Measurements from ENCODE around the gene GSS. TPM values are rescaled to one million over a fixed set of nuclear protein-coding genes. Genes with fewer than 3 reads are reported as not detected.
A peak's percentile ranks its signal among the peaks of the same experiment; 100 is the strongest.

Gene GSS
- total and polyA plus RNA-seq, 2 of the 8 experiments (the other 6 are each of a cell fraction or from before 2014, with no cell fraction given) = 34.6 to 43.2 TPM

DNA sequence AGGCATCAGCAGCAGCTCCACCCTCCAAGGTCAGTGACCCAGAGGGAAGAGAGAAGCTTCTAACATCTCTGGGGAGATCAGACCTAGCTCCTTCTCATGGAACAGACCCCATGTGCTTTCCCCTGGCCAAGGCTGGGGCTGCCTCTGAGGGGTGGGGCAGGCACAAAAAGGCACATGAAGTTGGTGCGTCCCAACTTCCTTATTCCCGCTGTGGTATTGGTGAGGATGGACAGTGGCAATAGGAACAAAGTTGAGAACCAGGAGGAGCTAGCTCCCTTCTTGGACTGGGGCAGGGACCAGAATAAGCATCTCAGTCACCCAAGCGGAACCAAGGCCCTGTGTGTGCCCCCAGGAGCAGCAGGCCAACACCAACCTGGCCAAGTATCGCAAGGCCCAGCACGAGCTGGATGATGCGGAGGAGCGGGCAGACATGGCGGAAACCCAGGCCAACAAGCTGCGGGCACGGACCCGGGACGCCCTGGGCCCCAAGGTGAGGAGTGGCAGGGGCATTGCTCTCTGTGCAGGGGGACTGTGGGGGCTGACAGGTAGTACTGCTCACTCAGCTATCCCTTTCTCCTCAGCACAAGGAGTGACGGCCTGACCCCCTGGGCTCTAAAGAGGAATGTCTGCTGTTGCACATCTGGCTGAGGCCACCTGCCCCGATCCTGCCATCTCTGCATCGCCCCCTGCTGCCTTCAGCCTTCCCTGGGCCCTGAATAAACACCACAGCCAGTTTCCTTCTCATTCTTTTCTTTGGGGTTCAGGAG is 46.2 kb upstream of the GSS start (continued):
- TF ChIP-seq YY1 (IDR thresholded peaks at IDR 0.05; ENCODE audit: low read depth, low read length) = 0 out of 2 replicates have a peak, but pooled peaks have one; percentile 13
- peak; percentile 41; the same call in 1 of the 2 replicates for TF ChIP-seq TEAD4 (IDR thresholded peaks at IDR 0.05; ENCODE audit: low read depth, low read length)
- no peak for TF ChIP-seq ZNF274 (IDR thresholded peaks at IDR 0.05; ENCODE audit: borderline replicate concordance, extremely low read depth, low read length)
- no peak for TF ChIP-seq CTBP2 (IDR thresholded peaks at IDR 0.05; ENCODE audit: borderline replicate concordance, insufficient read depth, insufficient read length, low read length)
- TF ChIP-seq TAF1 (IDR thresholded peaks at IDR 0.05; ENCODE audit: low read depth, low read length) = no peak
- TF ChIP-seq, protein P1, sequence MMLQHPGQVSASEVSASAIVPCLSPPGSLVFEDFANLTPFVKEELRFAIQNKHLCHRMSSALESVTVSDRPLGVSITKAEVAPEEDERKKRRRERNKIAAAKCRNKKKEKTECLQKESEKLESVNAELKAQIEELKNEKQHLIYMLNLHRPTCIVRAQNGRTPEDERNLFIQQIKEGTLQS (IDR thresholded peaks at IDR 0.05; ENCODE audit: insufficient read depth, low read depth, low read length) = no peak
- TF ChIP-seq JUN (IDR thresholded peaks at IDR 0.05; ENCODE audit: low read depth, low read length) = no peak
- TF ChIP-seq, protein P2, sequence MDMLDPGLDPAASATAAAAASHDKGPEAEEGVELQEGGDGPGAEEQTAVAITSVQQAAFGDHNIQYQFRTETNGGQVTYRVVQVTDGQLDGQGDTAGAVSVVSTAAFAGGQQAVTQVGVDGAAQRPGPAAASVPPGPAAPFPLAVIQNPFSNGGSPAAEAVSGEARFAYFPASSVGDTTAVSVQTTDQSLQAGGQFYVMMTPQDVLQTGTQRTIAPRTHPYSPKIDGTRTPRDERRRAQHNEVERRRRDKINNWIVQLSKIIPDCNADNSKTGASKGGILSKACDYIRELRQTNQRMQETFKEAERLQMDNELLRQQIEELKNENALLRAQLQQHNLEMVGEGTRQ (IDR thresholded peaks at IDR 0.05; ENCODE audit: low read length) = no peak
- TF ChIP-seq GTF2F1 (IDR thresholded peaks at IDR 0.05; ENCODE audit: borderline replicate concordance, low read depth, low read length) = no peak
- no peak for TF ChIP-seq ASH2L (IDR thresholded peaks at IDR 0.05; ENCODE audit: low read length)
- no peak for TF ChIP-seq EZH2 (IDR thresholded peaks at IDR 0.05; ENCODE audit: low read depth, low read length, severe bottlenecking)
- TF ChIP-seq PHF8 (conservative IDR thresholded peaks at IDR 0.05; ENCODE audit: low read depth, low read length) = no peak
- TF ChIP-seq EP300 (IDR thresholded peaks at IDR 0.05; ENCODE audit: borderline replicate concordance in 1 of 2, low read depth in 2 of 2, low read length in 2 of 2) = no peak
- TF ChIP-seq TCF12 (IDR thresholded peaks at IDR 0.05; ENCODE audit: low read depth, low read length) = peak; percentile 75; the same call in 1 of the 2 replicates
- TF ChIP-seq SIX5 (IDR thresholded peaks at IDR 0.05; ENCODE audit: low read depth, low read length) = no peak
- no peak for TF ChIP-seq TBP (IDR thresholded peaks at IDR 0.05; ENCODE audit: low read depth, low read length)
- no peak for TF ChIP-seq CHD2 (IDR thresholded peaks at IDR 0.05; ENCODE audit: low read length)
- TF ChIP-seq, protein P3, sequence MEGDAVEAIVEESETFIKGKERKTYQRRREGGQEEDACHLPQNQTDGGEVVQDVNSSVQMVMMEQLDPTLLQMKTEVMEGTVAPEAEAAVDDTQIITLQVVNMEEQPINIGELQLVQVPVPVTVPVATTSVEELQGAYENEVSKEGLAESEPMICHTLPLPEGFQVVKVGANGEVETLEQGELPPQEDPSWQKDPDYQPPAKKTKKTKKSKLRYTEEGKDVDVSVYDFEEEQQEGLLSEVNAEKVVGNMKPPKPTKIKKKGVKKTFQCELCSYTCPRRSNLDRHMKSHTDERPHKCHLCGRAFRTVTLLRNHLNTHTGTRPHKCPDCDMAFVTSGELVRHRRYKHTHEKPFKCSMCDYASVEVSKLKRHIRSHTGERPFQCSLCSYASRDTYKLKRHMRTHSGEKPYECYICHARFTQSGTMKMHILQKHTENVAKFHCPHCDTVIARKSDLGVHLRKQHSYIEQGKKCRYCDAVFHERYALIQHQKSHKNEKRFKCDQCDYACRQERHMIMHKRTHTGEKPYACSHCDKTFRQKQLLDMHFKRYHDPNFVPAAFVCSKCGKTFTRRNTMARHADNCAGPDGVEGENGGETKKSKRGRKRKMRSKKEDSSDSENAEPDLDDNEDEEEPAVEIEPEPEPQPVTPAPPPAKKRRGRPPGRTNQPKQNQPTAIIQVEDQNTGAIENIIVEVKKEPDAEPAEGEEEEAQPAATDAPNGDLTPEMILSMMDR (IDR thresholded peaks at IDR 0.05; ENCODE audit: control extremely low read depth in 1 of 3, insufficient read depth in 1 of 3, low read depth in 1 of 3, low read length in 3 of 3) = peak; percentile 48 to 57 (median 49)
- no peak for TF ChIP-seq MAFK (IDR thresholded peaks at IDR 0.05; ENCODE audit: low read depth, low read length)

Data from H1 (cell line).